Forelimb muscle (tissue), 1 donor: ENCODE measurements around the gene CFAP119. TPM values are rescaled to one million over a fixed set of nuclear protein-coding genes. Genes with fewer than 3 reads are reported as not detected.

Source experiments
- DNase-seq: peaks from one replicate; pipeline ENCODE4 v3.0.0-alpha.2; 2013; ENCODE audit warnings: low read depth
- polyA plus RNA-seq: library from polyadenylated mRNA; unstranded; fragments of 120-200 nt; gene quantifications from one replicate; pipeline ENCODE4 v1.2.1, GENCODE V29; 2013; ENCODE audit not compliant: insufficient read length

Gene CFAP119
- polyA plus RNA-seq, 1 donor, result 1.3 TPM

- no peak for DNase-seq
Observed at GRCh38 chr16:30782486-30783279, 20.8 kb upstream of the CFAP119 start.

GRCh38 chr16:30780549-30780948, 18.7 kb upstream of the CFAP119 start:
- DNase-seq, result no peak

GRCh38 chr16:30780021-30780420, 18.2 kb upstream of the CFAP119 start:
- no peak for DNase-seq

- DNase-seq, result no peak
Observed at GRCh38 chr16:30779596-30779995, 17.7 kb upstream of the CFAP119 start.

GRCh38 chr16:30778549-30779244, 16.8 kb upstream of the CFAP119 start:
- DNase-seq, result no peak

GRCh38 chr16:30777591-30778297, 15.9 kb upstream of the CFAP119 start:
- DNase-seq, result no peak

- DNase-seq, result peak; percentile 68
Observed at GRCh38 chr16:30775392-30776188, 13.7 kb upstream of the CFAP119 start.

GRCh38 chr16:30775131-30775391, 13.2 kb upstream of the CFAP119 start:
- no peak for DNase-seq

- no peak for DNase-seq
Observed at GRCh38 chr16:30774367-30775130, 12.7 kb upstream of the CFAP119 start.

GRCh38 chr16:30773826-30774225, 12.0 kb upstream of the CFAP119 start:
- no peak for DNase-seq

GRCh38 chr16:30771726-30772125, 9.9 kb upstream of the CFAP119 start:
- DNase-seq, result no peak

- no peak for DNase-seq
Observed at GRCh38 chr16:30769379-30770089, 7.7 kb upstream of the CFAP119 start.

- no peak for DNase-seq
Observed at GRCh38 chr16:30768583-30769181, 6.8 kb upstream of the CFAP119 start.

- DNase-seq, result no peak
Observed at GRCh38 chr16:30767767-30768465, 6.1 kb upstream of the CFAP119 start.

- no peak for DNase-seq
Observed at GRCh38 chr16:30766933-30767284, 5.0 kb upstream of the CFAP119 start.

- DNase-seq, result no peak
Observed at GRCh38 chr16:30766206-30766932, 4.5 kb upstream of the CFAP119 start.

- no peak for DNase-seq
Observed at GRCh38 chr16:30764816-30765465, 3.1 kb upstream of the CFAP119 start.

GRCh38 chr16:30764086-30764485, 2.2 kb upstream of the CFAP119 start:
- DNase-seq, result no peak
